K562 (cell line): ENCODE data around the gene FAM219A. TPM values are rescaled to one million over a fixed set of nuclear protein-coding genes. Genes with fewer than 3 reads are reported as not detected.

Experiments
- ARHGAP35 ChIP-seq: fragments of 450-650 bp; IDR thresholded peaks from 2 replicates; pipeline ENCODE4 v1.6.1; 2018; ENCODE audit not compliant: partially characterized antibody
- MTF1 ChIP-seq: fragments of 250-450 bp; sonication (Bioruptor Pico); IDR thresholded peaks from 2 replicates; pipeline ENCODE4 v1.9.0; 2021; ENCODE audit warnings: moderate library complexity, mild to moderate bottlenecking, inconsistent platforms, borderline replicate concordance
- XRCC5 ChIP-seq: fragments of 200-400 bp; formaldehyde crosslinking; IDR thresholded peaks from 2 replicates; pipeline ENCODE4 v1.6.1; 2017; ENCODE audit warnings: low read depth, mild to moderate bottlenecking, low read length
- YBX1 ChIP-seq: fragments of 450-650 bp; IDR thresholded peaks from 2 replicates; pipeline ENCODE4 v1.7.1; 2016; ENCODE audit warnings: mild to moderate bottlenecking
- ZNF12 ChIP-seq: sonication (generic); formaldehyde crosslinking; IDR thresholded peaks from 2 replicates; pipeline ENCODE4 v1.4.0; 2020; ENCODE audit warnings: mild to moderate bottlenecking, missing genetic modification reagents
- ZNF696 ChIP-seq: fragments of 250-450 bp; sonication (Bioruptor Pico); conservative IDR thresholded peaks from 2 replicates; pipeline ENCODE4 v1.4.0; 2020; ENCODE audit warnings: mild to moderate bottlenecking, moderate library complexity
- polyA plus RNA-seq, 8 experiments: library from polyadenylated mRNA; depleted of rRNA in 4 of 8; stranded (reverse) in 5 of 8; unstranded in 3 of 8; fragments of >200 nt; fragmentation: Nextera tagmentation in 2 of 8; fragmentation: Illumina TruSeq in 1 of 8; extraction: Ambion mirVana in 2 of 8; extraction: Trizol in 1 of 8; gene quantifications; 2 replicates each; pipeline versions ENCODE4 v1.2.1 to v1.2.3, GENCODE V29; 2011 to 2014; ENCODE audit warnings: inconsistent platforms in 1 of 8, missing spikeins in 1 of 8
- total RNA-seq, 7 experiments: library from RNA; depleted of rRNA in 6 of 7; stranded (reverse); fragments of >200 nt in 6 of 7; fragmentation: Illumina TruSeq in 2 of 7; extraction: Trizol in 2 of 7; gene quantifications; 2 replicates each; pipeline versions ENCODE4 v1.2.1 to v1.2.3, GENCODE V29; 2011 to 2021; ENCODE audit warnings: low replicate concordance in 1 of 7
- TF ChIP-seq, protein P1 (sequence below), 2 experiments: IDR thresholded peaks; 2 replicates each; pipeline ENCODE4 v1.6.1; 2012; ENCODE audit warnings: improper control_type of control experiment in 2 of 2, low read depth in 2 of 2, low read length in 2 of 2, borderline replicate concordance in 1 of 2
- TF ChIP-seq, protein P2 (sequence below): fragments of 250-450 bp; sonication (Bioruptor Pico); IDR thresholded peaks from 2 replicates; pipeline ENCODE4 v1.8.0; 2021; ENCODE audit warnings: mild to moderate bottlenecking, moderate library complexity
- TF ChIP-seq, protein P3 (sequence below): sonication (generic); formaldehyde crosslinking; IDR thresholded peaks from 2 replicates; pipeline ENCODE4 v1.8.0; 2022; ENCODE audit warnings: missing genetic modification reagents, mild to moderate bottlenecking, moderate library complexity, borderline replicate concordance

Gene FAM219A
- total and polyA plus RNA-seq, 9 of the 15 experiments (the other 6 are each of a cell fraction or from before 2014, with no cell fraction given), result 0.63 to 8.6 (median 2.9) TPM

DNA sequence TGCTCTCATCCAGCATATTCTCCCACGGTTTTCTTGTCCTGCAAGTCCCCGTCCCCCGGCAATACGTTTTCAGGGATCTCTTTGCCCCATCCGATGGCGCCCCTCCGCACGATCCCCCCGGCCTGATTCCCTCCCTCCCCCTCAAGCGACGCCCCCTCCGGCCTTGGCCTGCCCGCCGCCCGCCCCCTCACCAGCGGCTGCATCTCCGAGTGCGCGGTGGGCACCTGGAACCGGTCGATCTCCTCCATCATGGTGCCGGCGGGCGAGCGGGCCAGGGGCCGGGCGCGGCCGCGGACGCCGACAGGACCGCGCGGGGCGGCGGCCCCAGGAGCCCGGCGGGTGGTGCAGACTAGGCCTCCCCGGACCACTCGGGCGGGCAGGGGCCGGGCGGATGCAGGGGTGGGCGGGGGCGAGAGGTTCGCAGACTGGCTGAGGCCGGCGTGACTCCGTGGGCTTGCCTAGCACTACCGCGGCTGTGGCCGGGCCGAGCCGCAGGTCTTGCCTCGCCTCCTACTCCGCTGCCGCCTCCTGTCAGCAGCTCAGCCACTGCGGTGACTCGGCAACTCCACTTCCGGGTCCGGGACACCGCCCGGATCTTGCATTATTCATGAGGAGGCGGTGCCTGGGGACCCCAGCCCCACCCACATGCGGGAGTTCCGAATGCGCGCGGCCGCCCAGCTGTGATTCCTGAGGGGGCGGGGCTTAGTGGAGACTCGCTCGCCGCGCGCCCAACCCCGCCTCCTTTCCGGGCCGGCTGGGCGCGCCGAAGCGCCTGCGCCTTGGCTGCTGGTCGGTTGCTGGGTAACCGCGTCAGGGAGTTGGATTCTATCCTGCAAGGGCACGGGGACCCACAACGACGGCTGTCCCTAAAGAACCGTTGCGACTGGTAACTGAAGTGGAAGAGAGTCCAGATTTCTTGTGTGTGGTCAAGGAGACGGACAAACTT lies at the start of gene FAM219A, which contains the start of gene DNAI1 (continued):
- TF ChIP-seq, protein P1, sequence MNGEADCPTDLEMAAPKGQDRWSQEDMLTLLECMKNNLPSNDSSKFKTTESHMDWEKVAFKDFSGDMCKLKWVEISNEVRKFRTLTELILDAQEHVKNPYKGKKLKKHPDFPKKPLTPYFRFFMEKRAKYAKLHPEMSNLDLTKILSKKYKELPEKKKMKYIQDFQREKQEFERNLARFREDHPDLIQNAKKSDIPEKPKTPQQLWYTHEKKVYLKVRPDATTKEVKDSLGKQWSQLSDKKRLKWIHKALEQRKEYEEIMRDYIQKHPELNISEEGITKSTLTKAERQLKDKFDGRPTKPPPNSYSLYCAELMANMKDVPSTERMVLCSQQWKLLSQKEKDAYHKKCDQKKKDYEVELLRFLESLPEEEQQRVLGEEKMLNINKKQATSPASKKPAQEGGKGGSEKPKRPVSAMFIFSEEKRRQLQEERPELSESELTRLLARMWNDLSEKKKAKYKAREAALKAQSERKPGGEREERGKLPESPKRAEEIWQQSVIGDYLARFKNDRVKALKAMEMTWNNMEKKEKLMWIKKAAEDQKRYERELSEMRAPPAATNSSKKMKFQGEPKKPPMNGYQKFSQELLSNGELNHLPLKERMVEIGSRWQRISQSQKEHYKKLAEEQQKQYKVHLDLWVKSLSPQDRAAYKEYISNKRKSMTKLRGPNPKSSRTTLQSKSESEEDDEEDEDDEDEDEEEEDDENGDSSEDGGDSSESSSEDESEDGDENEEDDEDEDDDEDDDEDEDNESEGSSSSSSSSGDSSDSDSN (IDR thresholded peaks at IDR 0.05; ENCODE audit: borderline replicate concordance in 1 of 2, low read depth in 2 of 2, low read length in 2 of 2), result peak in 1 of 2 experiments; percentile 46; a peak in 1 of 4 replicates
- no peak for TF ChIP-seq ZNF696 (CRISPR knock-in tag)
- TF ChIP-seq ZNF12 (CRISPR knock-in tag), result no peak
- TF ChIP-seq, protein P2, sequence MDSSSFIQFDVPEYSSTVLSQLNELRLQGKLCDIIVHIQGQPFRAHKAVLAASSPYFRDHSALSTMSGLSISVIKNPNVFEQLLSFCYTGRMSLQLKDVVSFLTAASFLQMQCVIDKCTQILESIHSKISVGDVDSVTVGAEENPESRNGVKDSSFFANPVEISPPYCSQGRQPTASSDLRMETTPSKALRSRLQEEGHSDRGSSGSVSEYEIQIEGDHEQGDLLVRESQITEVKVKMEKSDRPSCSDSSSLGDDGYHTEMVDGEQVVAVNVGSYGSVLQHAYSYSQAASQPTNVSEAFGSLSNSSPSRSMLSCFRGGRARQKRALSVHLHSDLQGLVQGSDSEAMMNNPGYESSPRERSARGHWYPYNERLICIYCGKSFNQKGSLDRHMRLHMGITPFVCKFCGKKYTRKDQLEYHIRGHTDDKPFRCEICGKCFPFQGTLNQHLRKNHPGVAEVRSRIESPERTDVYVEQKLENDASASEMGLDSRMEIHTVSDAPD (CRISPR knock-in tag), result no peak
- no peak for TF ChIP-seq XRCC5
- no peak for TF ChIP-seq MTF1 (CRISPR knock-in tag)
- no peak for TF ChIP-seq ARHGAP35
- no peak for TF ChIP-seq YBX1
- TF ChIP-seq, protein P3, sequence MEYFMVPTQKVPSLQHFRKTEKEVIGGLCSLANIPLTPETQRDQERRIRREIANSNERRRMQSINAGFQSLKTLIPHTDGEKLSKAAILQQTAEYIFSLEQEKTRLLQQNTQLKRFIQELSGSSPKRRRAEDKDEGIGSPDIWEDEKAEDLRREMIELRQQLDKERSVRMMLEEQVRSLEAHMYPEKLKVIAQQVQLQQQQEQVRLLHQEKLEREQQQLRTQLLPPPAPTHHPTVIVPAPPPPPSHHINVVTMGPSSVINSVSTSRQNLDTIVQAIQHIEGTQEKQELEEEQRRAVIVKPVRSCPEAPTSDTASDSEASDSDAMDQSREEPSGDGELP (CRISPR knock-in tag), result peak; percentile 99
